Effector memory CD8-positive, alpha-beta T cell (primary cell): ENCODE data around the gene APMAP.
"Not testable (repeated sequence)": the region's sequence is repeated elsewhere in the genome, so short reads cannot be mapped to it uniquely, and the experiment has no call there.

ENCODE experiments used
- ATAC-seq: fragments of 150-1000 bp; cut with Tn5 transposase; replicated peaks from 2 replicates; pipeline ENCODE4 v1.10.0; 2021; ENCODE audit warnings: mild to moderate bottlenecking, moderate library complexity
- DNase-seq, 3 experiments: peaks; one replicate each; pipeline ENCODE4 v3.0.0; 2021
- H3K27ac Mint-ChIP-seq, 2 donors: one replicate each; pipeline ENCODE4 v1.8.0; 2022; ENCODE audit warnings: mild to moderate bottlenecking in 2 of 2, mixed read lengths in 2 of 2, moderate library complexity in 2 of 2
- H3K27me3 Mint-ChIP-seq, 2 donors: one replicate each; pipeline ENCODE4 v1.8.0; 2022; ENCODE audit warnings: mixed read lengths in 2 of 2
- H3K36me3 Mint-ChIP-seq: one replicate; pipeline ENCODE4 v1.8.0; 2022; ENCODE audit warnings: mild to moderate bottlenecking, moderate library complexity, mixed read lengths; ENCODE audit not compliant: insufficient read depth
- H3K4me1 Mint-ChIP-seq, 2 donors: one replicate each; pipeline ENCODE4 v1.8.0; 2022; ENCODE audit warnings: low read depth in 2 of 2, mixed read lengths in 2 of 2
- H3K4me3 Mint-ChIP-seq, 2 donors: one replicate each; pipeline ENCODE4 v1.8.0; 2022; ENCODE audit warnings: mild to moderate bottlenecking in 2 of 2, mixed read lengths in 2 of 2, moderate library complexity in 2 of 2
- H3K9me3 Mint-ChIP-seq, 2 donors: one replicate each; pipeline ENCODE4 v1.8.0; 2022; ENCODE audit warnings: mixed read lengths in 2 of 2

The APMAP gene

GRCh38 chr20:24937579-24937978 is 55.0 kb downstream of the APMAP start:
- H3K4me3 Mint-ChIP-seq, result no peak overlapping the region
- DNase-seq, result no peak
- no peak overlapping the region for H3K27ac Mint-ChIP-seq
- H3K9me3 Mint-ChIP-seq, result no peaks in the 10 kb centered on the region
- no peaks in the 10 kb centered on the region for H3K36me3 Mint-ChIP-seq
- ATAC-seq, result no peak
- H3K27me3 Mint-ChIP-seq, result no peaks in the 10 kb centered on the region
- H3K4me1 Mint-ChIP-seq, result peaks cover 23 to 34% of the 10 kb centered on the region in 2 donors

GRCh38 chr20:24936526-24937407 is 55.8 kb downstream of the APMAP start:
- ATAC-seq (no peak), DNase-seq (no peak)
- H3K27me3 Mint-ChIP-seq, result no peaks in the 10 kb centered on the region
- no peaks in the 10 kb centered on the region for H3K36me3 Mint-ChIP-seq
- no peak overlapping the region for H3K4me3 Mint-ChIP-seq
- H3K27ac Mint-ChIP-seq, result peak overlapping the region; percentile 41 to 49
- H3K4me1 Mint-ChIP-seq, result peaks cover 28 to 37% of the 10 kb centered on the region in 2 donors
- no peaks in the 10 kb centered on the region for H3K9me3 Mint-ChIP-seq

- H3K27ac Mint-ChIP-seq, result peak overlapping the region; percentile 41 to 49
- ATAC-seq (no peak), DNase-seq (no peak)
Observed at GRCh38 chr20:24935766-24936525, 56.6 kb downstream of the APMAP start.

GRCh38 chr20:24935140-24935539 is 57.4 kb downstream of the APMAP start:
- Mint-ChIP-seq H3K4me1 (peaks cover 43 to 52% of the 10 kb centered on the region in 2 donors), H3K27me3 (no peaks in the 10 kb centered on the region), H3K9me3 (no peaks in the 10 kb centered on the region), H3K4me3 (no peak overlapping the region), H3K27ac (peak overlapping the region in 1 of 2 donors; percentile 41), H3K36me3 (peaks cover 7% of the 10 kb centered on the region)
- DNase-seq (no peak), ATAC-seq (no peak)

More at GRCh38 chr20:24935766-24936525, 56.6 kb downstream of the APMAP start:
- H3K4me1 Mint-ChIP-seq, result peaks cover 36 to 44% of the 10 kb centered on the region in 2 donors
- no peaks in the 10 kb centered on the region for H3K27me3 Mint-ChIP-seq
- peaks cover 5% of the 10 kb centered on the region for H3K36me3 Mint-ChIP-seq
- no peak overlapping the region for H3K4me3 Mint-ChIP-seq
- no peaks in the 10 kb centered on the region for H3K9me3 Mint-ChIP-seq

GRCh38 chr20:24934716-24935115 is 57.8 kb downstream of the APMAP start:
- Mint-ChIP-seq H3K27ac (peak overlapping the region in 1 of 2 donors; percentile 49), H3K4me3 (no peak overlapping the region), H3K36me3 (peaks cover 11% of the 10 kb centered on the region), H3K27me3 (no peaks in the 10 kb centered on the region), H3K9me3 (no peaks in the 10 kb centered on the region), H3K4me1 (peaks cover 47 to 56% of the 10 kb centered on the region in 2 donors)
- DNase-seq (no peak), ATAC-seq (no peak)

GRCh38 chr20:24934101-24934661 is 58.4 kb downstream of the APMAP start:
- H3K27ac Mint-ChIP-seq, result peak overlapping the region in 1 of 2 donors; percentile 49
- no peak overlapping the region for H3K4me3 Mint-ChIP-seq
- no peaks in the 10 kb centered on the region for H3K9me3 Mint-ChIP-seq
- H3K27me3 Mint-ChIP-seq, result no peaks in the 10 kb centered on the region
- DNase-seq (no peak), ATAC-seq (no peak)
- H3K36me3 Mint-ChIP-seq, result peaks cover 11% of the 10 kb centered on the region
- peaks cover 47 to 57% of the 10 kb centered on the region in 2 donors for H3K4me1 Mint-ChIP-seq

- ATAC-seq (no peak), DNase-seq (no peak)
- Mint-ChIP-seq H3K27ac (peak overlapping the region; percentile 92 to 96), H3K27me3 (no peaks in the 10 kb centered on the region), H3K4me1 (peaks cover 45 to 57% of the 10 kb centered on the region in 2 donors), H3K9me3 (no peaks in the 10 kb centered on the region), H3K4me3 (no peak overlapping the region), H3K36me3 (peaks cover 11% of the 10 kb centered on the region)
Observed at GRCh38 chr20:24933266-24933908, 59.2 kb downstream of the APMAP start.

GRCh38 chr20:24931893-24932292 is 60.7 kb downstream of the APMAP start:
- H3K9me3 Mint-ChIP-seq, DNase-seq, H3K27me3 Mint-ChIP-seq, ATAC-seq: not testable (repeated sequence)
- Mint-ChIP-seq H3K4me3 (peak overlapping the region; percentile 71 to 74), H3K36me3 (peaks cover 11% of the 10 kb centered on the region), H3K4me1 (peaks cover 44 to 51% of the 10 kb centered on the region in 2 donors), H3K27ac (peak overlapping the region; percentile 92 to 96)

GRCh38 chr20:24930724-24931688 is 61.5 kb downstream of the APMAP start:
- peak overlapping the region; percentile 92 to 96 for H3K27ac Mint-ChIP-seq
- H3K27me3 Mint-ChIP-seq, H3K9me3 Mint-ChIP-seq, ATAC-seq, DNase-seq: not testable (repeated sequence)
- H3K4me1 Mint-ChIP-seq, result peaks cover 36 to 42% of the 10 kb centered on the region in 2 donors
- H3K36me3 Mint-ChIP-seq, result peaks cover 11% of the 10 kb centered on the region
- H3K4me3 Mint-ChIP-seq, result peak overlapping the region; percentile 71 to 74

- DNase-seq (peak in 2 of 3 experiments; percentile 36 to 44), ATAC-seq (peak; percentile 84)
- H3K27me3 Mint-ChIP-seq, H3K9me3 Mint-ChIP-seq: not testable (repeated sequence)
- Mint-ChIP-seq H3K4me1 (peaks cover 36 to 42% of the 10 kb centered on the region in 2 donors), H3K36me3 (peaks cover 11% of the 10 kb centered on the region), H3K27ac (peak overlapping the region; percentile 92 to 96), H3K4me3 (peak overlapping the region; percentile 71 to 74)
Observed at GRCh38 chr20:24929867-24930723, 62.5 kb downstream of the APMAP start.

GRCh38 chr20:24929259-24929658 is 63.3 kb downstream of the APMAP start:
- not testable (repeated sequence) for DNase-seq, ATAC-seq, H3K27me3 Mint-ChIP-seq, H3K9me3 Mint-ChIP-seq, H3K4me3 Mint-ChIP-seq
- Mint-ChIP-seq H3K4me1 (peaks cover 33 to 42% of the 10 kb centered on the region in 2 donors), H3K36me3 (peaks cover 11% of the 10 kb centered on the region), H3K27ac (peak overlapping the region; percentile 92 to 96)
